Activated CD4-positive, alpha-beta T cell treated with anti-CD3 and anti-CD28 coated beads, Interleukin-2, Interleukin-4, amounts not matched to agents 100 ng/mL and 50 ng/mL, durations not matched to agents 16 hours and 8 hours (primary cell): ENCODE measurements around the gene UXS1.

Source experiments
- DNase-seq: peaks from one replicate; pipeline ENCODE4 v3.0.0-alpha.2; 2020; ENCODE audit warnings: low spot score

The UXS1 gene

DNA sequence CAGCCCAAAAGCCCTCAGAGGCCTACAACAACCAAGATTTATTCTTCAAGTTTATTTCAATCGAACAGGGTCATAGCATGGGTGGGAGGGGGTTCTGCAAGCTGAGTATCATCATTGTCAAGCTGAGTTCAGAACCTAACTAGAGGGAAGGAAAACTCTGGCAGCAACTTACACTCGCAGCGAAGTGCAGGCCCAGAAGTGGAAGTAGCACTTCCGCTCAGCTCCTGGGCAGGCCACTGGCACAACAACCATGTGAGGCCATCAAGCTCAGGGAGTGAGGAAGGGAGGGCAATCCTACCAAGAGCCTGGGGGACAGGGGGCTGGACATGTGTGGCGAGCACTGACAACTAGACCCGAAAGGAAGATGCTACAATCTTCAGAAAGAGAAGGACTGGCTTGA is 4.8 kb downstream of the UXS1 start:
- DNase-seq, result no peak

DNA sequence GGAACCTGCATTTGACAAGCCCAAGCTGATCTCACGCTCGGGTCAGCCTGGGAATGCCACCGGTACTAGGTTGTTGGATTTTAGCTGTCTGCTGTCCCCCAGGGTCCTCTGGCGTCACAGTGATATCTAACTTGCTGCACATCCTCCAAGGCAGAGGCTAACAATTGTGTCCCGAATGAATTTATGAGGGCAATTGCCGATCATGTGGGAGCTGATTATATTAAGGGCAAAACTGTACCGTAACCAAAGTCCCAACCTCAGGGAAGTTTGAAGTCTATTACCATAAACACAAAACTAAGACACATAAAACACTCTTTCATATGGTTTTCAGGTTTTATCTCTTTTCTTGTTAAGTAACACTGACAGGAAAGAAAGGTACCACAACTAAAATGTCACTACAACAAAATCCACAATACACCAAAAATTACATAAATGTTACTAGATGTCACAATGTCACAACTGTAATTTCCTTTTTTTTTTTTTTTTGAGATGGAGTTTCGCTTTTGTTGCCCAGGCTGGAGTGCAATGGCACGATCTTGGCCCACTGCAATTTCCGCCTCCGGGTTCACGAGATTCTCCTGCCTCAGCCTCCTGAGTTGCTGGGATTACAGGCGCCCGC is 6.7 kb downstream of the UXS1 start:
- no peak for DNase-seq

DNA sequence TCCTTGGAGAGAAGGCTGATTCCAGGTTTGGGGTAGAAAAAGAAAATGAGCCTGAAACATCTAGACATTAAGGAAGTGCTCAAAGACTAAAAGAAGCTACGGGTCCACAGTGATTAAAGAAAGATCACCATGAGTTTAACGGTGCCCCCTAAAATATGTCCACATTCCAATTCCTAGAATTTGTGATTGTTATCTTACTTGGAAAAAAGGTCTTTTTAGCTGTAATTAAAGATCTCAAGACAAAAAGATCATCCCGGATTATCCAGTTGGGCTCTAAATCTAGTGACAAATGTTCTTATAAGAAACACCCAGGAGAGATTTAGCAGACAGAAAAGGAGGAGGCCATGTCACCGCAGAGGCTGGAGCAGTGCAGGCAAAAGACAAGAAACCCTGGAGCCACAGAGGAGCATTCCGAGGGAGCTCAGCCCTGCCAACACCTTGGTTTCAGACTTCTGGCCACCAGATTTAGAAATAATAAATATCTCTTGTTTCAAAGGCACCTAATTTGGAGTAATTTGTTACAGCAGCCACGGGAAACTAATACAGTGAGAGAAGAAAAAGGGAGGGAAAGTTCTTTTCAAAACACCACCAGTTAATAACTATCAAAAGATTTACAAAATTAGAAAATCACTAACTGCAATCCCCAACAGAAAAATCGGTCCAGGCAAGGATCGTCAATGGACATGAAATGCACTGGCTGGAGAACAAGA is 8.5 kb downstream of the UXS1 start:
- DNase-seq, result no peak

DNA sequence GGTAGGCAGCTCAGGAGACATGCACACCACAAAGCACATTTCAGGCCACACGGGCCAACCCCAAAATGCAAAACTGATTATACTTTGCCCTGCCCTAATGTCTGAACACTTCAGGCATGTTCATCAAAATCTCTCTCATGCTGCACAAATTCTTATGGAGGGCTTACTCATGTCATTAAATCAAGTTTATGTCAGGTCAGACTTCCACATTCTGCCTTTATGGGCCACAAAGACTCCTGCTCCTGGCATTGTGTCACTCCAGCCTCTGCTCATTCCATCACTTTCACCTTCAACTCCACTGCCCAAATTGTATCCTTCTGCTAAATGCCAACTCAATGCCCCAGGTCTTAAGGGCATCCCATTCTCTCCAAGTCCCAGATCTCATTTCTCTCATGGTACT is 9.2 kb downstream of the UXS1 start:
- no peak for DNase-seq

DNA sequence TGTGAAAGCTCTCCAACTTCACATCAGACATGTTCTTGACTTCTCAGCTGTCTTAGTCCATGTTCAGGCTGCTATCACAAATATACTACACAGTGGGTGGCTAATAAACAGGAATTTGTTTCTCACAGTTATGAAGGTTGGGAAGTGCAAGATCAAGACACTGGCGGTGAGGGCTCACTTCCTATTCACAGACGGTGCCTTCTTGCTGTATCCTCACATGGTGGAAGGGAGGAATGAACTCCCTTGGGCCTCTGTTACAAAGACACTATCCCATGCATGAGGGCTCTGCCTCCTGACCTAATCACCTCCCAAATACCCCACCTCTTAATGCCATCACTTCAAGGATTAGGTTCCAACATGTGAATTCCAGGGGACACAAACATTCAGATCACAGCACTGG is 9.7 kb downstream of the UXS1 start:
- DNase-seq, result no peak

DNA sequence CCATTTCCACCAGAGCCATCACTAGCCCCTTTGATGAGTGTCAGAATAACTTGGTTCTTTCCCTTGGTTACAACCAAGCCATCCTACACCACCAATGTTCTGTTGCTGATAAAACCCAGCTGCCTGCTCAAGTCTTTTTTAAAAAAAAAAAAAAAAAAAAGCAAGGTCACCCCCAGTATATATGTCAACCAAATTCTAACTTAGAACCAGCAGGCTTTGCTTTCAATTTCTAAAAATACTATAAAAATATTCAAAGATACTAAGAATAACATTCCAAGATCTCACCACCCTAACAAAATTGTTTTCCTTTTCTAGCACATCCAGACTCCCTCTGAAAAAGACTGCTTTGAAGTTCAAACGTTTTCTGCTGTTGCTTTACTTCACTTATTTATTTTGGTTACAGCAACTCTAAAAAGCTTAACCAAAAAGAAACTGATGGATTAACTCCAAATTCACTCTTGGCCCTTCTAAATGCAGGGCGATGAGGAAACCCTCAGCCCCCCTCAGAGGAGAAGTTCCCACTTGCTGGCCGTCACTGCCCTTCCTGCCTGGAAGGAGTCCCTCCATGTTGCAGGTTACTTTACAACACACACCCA is 10.9 kb downstream of the UXS1 start:
- DNase-seq, result no peak

DNA sequence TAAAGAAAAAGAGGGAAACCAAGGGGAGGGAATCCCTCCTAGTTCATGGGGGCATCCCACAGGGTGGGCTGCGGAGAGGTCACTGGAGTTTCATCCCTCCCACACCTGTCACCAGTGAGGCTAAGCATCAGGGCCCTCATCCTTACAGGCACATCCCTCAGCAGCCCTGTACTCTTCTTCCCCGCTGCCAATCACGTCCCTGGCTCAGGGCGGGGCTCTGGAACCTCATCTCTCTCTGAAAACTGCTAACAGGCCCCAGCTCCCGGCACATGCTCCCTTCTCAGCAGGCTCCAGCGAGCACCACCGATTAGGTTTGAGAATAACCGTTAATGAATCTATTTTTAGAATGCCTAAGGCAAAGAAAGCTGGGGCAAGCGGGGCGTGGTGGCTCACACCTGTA is 13.0 kb downstream of the UXS1 start:
- no peak for DNase-seq

DNA sequence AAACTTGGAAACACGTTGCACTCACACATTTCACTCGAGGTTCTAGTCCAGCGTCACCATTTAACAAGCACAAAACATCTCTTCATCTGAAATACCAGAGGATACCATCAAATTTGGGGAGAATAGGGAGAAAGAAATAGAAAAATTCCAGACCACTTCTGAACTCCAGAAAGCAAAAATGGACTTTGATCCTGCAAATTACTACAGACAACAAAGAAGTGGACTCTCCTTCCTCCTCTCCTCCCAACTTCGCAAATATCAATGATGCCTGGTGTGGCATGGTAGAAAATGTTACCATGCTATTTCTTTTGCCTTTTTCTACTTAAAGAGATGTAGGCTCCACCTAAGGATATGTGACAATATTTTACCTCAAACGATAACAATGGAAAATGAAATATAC is 13.5 kb downstream of the UXS1 start:
- DNase-seq, result no peak

DNA sequence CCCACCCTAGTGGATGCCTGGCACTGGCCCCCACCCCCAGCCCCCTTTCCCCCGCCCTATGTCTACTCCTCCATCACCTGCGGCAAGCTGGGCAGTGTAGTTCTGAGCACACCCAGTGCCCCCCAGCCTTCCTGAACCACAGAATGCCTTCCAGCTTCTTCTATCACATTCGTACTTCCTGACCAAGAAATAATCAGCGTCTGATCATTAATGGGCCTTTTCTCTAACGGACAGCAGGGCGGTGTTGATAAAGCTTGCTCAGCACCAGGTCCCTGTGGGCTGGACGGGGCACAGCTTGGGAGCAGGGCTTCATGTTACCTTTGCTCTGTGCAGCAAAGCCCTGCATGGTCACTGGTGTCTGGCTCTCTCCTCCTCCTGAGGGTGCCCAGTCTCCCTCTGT is 15.4 kb downstream of the UXS1 start:
- no peak for DNase-seq

DNA sequence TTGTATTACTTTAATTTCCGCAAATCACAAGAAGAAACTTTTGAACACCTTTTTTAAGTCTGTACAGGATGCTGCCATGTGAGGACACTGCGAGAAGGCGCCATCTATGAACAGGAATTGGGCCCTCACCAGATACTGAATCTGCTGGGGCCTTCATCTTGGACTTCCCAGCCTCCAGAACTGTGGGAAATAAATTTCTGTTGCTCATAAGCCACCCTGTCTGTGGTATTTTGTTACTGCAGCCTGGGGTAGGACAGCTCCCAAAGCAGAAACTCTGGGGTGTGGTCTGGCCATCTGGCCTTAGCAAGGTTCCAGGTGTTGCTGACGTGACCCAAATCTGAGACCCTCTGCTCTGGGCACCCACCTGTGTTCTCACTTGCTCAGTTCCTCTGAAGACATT is 16.5 kb downstream of the UXS1 start:
- DNase-seq, result no peak

DNA sequence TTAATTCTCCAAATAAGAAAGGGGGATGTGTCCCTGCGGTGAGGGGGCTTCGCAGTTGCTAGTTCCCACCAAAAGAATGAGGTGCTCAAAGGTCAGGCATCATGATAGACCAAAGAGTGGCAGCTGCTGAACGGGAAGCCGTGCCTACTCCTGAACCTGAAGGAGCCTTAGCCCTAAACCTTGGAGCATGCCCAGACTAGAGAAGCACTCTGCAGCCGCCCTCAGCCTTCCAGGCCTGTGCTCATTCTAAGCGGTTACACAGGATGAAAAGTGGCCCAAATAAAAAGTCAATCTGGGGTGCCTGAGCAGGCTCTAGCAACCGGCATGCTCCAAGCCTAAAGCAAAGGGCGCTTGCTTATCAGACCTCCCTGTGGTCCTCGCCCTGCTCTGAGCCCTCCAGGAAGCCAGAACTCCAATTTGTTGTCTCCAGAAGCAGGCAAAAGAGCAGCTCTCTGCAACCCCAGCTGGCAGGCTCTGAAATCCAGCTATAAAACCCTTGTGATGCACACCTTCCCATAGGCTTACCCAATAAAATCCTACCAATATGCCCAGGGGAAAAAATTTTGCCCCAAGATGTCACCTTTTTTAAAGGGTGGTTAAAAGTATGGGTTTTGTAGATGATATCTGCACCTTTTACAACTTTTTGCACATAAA is 17.5 kb downstream of the UXS1 start:
- DNase-seq, result no peak

DNA sequence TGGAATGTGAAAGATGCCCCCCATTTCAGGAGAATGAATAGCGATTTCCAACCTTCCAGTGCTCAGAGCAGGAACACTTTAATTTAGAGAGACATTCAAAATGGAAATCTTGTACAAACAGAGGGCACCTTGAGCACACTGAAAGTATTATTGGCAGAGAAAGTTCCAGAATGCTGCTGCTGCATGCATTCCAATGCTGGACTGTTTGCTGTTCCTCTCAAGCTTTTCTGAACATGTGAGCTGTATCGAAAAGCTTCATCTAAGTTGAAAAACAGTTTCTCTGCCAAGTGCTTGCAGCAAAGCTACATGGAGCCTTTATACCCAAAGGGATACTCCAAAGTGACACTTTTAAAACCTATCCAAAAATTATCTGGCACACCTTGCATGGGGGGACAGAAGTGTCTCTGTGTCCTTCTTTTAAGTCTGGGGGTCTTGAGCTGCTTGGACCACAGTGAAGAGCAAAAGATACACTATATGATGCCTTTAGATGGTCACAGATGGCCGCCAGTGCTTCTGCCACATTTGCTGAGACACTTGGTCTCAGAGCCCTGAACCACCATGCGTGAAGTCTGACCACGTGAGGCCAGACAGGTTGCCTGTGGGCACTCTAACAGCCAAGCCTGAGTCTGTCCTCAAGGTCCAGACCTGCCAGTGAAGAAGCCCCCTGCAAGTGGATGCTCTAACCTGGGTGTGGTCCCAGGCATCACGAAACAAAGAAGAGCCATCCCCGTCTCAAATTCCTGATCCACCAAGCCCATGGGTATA is 18.8 kb downstream of the UXS1 start:
- DNase-seq, result no peak

DNA sequence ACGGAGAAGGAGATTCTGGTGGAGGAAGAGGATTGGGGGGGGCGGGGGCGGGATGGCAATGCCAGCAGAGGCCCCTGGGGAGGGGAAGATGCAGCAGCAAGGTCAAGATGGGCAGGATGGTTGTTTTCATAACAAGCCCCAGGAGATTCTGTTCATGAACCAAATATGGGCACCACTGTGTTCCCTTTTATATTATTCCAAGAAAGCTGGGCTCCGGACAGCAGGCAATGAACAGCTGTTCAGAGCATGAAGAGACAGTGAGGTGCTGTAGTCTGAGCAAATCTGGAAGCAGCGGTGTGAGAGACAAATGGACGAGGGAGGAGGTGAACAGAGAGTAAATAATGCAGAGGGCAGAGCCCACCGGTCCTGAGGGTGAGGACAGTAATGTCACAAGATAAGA is 20.0 kb downstream of the UXS1 start:
- DNase-seq, result no peak

DNA sequence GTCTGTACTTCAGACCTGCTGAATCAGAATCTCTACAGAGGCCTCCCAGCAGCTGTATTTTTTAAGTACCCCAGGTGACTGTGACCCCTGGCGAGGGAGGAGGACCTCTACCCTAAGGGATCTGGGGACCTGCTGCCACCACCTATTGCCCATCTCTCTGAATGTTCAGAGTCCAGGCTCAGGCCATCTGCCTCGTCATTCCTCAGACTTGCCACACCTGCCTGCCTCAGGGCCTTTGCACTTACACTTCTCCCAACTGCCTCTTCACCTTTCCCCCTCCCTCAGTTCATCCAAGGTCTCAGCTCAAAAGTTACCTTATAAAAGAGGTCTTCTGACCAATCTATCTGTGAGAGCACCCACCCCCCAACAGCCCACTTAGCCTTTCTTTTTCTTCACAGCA is 21.5 kb downstream of the UXS1 start:
- DNase-seq, result no peak

DNA sequence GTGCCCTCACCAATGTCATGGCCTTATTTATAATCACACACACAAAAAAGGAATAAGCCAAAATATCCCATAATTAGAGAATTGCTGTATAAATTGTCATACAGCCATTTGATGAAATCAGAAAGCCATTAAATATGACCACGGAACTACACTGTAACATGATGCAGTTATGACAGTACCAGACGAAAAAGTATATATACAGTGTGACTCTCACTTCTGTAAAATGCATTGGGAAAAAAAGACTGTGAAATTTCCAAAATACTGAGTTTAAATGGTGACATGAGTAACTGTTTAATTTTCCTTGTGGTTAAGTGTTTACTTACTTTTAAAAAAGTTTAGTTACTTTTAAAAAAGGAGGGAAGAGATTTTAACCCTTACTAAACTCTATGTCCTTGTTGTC is 25.4 kb downstream of the UXS1 start:
- no peak for DNase-seq

DNA sequence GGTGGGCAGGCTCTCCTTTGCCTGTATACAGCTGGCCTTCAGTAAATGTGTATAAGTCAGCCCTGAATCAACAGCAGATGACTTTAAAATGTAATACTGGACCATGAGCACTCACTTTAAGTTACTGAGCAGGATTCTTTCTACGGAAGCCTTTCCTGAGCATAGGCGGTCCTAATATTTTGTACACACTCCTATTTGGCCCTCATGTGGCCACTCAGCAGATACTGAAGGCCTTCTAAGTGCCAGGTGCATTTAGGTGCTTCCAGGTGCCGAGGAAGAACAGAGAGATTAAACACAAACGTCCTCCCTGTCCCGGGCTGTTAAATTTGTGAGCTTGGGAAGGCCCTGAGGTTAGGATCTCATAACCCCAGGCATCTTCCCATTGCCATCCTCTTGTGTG is 27.0 kb downstream of the UXS1 start:
- DNase-seq, result no peak

DNA sequence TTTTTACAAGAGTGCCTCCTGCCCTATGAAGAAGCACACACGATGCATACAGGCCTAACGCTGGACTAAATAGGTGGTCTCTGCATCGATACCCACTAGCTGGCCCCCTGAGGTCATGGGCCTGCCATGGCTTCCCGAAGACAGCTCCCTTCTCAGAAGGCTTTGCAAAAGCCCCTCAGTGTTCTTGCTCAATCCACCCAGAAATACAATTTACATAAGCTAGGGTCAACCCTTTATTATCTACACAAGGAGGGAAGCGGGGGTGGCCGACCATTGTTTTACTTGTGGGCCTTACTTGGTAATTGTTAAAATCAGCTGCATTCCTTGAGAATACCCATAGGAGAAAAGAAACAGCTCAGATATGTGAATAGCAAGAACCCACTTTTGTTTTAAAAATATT is 28.5 kb downstream of the UXS1 start:
- DNase-seq, result no peak

DNA sequence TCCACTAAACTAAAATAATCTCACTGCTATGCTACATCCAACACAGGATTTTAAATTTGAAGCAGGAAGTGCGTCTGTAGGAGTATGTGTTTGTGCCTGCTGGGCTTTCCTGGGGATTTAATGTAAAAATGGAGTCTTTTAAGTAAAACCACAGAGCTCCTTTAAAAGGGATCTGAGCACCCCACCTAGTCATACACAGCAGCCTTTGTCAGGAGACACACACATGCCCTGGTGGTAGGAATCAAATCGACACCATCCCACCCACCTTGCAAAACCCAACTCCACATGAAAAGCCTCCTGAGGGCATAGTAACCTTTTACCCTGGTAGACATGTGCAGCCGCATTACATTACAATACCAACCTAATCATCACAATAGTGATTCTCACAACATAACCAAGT is 29.1 kb downstream of the UXS1 start:
- no peak for DNase-seq

DNA sequence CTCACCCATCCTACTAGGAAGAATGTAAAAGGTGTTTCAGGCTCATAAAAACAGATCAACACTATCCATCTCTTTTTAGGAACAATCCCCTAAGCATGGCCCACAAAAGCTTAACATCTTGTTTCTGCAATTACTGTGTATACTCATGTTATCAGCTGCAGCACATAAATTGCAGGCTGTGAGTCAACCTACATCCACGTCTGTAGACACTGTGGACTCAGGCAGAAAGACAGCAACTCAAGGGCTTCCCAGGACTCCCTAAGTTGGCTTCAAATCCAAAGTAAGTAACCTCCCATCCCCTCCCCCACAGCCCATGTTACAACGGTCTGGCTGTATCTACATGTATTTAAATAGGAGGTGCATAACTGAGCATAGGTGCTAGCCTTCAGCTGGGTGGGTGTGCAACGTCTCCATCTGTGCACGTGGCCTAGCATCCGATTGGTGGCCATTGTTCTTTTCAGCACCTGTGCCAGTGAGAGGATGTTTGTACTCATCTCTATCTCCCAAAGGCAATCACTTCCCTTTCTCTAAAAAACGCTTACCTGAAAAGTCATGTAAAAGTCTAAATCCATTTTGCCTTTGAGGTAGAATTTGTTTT is 30.1 kb downstream of the UXS1 start:
- DNase-seq, result no peak

DNA sequence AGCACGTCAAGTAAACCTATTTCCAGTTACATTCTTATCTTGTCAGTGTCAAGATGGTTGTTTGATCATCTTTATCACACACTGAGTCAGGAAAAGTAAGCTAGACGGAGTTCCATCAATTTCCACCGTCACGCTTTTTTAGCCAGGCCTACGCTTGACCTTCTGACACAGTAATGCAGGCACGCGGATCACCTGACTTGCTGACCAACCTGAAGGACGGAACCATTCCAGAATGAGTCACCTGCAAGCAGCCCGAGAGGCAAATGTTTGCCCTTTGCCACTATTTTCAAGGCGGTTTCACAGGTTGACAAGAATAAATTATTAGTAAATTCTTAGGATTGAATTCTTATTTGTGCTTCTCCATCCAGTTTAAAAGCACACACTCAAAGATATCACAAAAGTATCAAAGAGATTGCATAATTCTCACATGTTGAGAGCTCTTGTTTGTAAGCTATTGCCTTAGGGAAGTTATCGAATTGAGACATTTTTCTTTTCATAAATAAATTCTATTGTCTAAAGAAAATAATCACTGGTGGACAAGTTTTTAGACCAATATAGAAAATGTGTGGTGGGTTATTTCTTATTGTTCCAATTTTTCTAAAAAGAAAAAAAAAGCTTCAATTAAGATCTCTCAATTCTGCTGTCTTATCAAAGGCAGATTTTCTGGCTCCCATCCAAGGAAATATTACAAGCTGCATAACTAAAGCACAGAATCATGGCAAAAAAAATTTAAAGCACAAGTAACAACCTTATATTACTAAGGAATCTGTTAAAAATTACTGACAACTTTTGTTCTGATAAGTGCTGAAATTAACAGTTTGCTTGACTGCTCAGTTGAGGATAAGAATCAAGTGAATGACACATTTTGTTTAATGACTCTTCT is 31.9 kb downstream of the UXS1 start:
- DNase-seq, result no peak

DNA sequence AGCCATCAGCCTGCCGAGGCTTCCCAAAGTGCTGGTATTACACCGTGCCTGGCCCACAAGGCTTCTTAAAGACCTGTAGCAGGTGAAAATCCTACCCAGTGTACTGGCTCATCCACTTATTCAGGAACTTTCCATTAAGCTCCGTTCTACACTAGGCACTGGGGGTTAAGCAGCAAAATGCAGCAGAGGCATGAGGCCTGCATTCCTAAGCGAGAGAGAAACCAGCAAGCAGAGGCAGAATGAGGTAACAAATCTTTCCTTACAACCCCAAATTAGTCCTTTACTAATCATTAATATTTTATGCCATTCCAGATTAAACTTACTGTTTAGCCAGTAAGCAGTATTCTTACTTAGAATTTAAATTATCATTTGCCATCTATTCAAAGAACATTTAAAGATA is 32.8 kb downstream of the UXS1 start:
- DNase-seq, result no peak
